ENCODE data around the gene DOCK2. TPM values are rescaled to one million over a fixed set of nuclear protein-coding genes. Genes with fewer than 3 reads are reported as not detected.

DOCK2 gene
- total RNA-seq, 1 experiment from 2014 or later: 0.26 TPM

DNA sequence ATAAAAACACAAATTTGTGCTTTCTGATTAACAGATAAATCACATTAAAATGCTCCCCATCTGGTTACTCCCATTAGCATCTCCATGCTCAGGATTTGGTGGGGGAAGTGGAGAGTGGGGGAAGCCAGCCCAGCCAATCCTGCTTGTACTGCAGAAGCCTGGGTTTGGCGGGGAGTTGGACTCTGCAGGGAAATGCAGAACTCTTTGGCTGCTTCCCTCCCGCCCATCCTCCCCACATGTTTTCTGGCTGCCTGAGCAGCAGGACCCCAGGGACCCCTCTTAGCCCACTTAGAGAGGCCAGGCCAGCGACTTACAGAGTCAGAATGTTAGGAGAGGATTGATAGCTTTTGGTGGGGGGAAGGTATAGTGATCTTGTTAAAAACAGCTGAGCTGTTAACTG, 409.2 kb downstream of the DOCK2 start:
- intact Hi-C loops (cut with micrococcal nuclease): no loop called here
- BruUV-seq (replicated peaks): no TSS peak
- no peaks in the 10 kb centered on the region for H3K9me3 ChIP-seq (ENCODE audit: low read length)

DNA sequence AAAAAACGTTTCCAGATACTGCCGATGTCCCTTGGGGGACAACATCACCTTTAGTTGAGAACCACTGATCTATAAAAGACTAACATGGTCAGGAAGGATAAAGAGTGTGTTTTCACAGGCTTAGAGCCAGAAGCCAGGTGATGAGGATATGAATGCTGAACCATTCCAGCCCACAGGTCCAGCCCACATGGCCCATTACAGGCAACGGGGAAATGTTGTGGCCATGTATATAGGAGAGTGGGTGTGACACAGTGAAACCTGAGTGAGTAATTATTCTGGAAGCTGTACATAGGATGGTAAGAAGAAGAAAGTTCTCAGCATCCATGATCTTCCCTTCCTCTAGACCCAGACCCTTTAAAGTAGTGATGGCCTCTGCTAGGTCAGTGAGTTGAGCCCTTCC, 412.6 kb downstream of the DOCK2 start:
- no peak overlapping the region for H2AFZ ChIP-seq (ENCODE audit: low read length)
- ChIA-PET CTCF (no interaction called here), POLR2A (ENCODE audit: unreplicated experiment) (no interaction called here)
- no peaks in the 10 kb centered on the region for H3F3A ChIP-seq (ENCODE audit: low read length, unreplicated experiment)
- no peaks in the 10 kb centered on the region for H3K4me1 ChIP-seq (ENCODE audit: insufficient read depth, low read length)
- no peaks in the 10 kb centered on the region for H3K9me2 ChIP-seq (replicated peaks; ENCODE audit: low read length)
- no peak overlapping the region for H3K9ac ChIP-seq (ENCODE audit: low read length)
- H3K27ac ChIP-seq (ENCODE audit: low read length): no peak overlapping the region
- no peaks in the 10 kb centered on the region for H3K36me3 ChIP-seq (ENCODE audit: low read depth, low read length)
- intact Hi-C loops (cut with micrococcal nuclease): no loop called here
- ATAC-seq (no peak), DNase-seq (no peak)
- no peak overlapping the region for H3K4me2 ChIP-seq (ENCODE audit: low read length)
- H3K79me2 ChIP-seq (ENCODE audit: low read length): no peaks in the 10 kb centered on the region
- H3K9me3 ChIP-seq (ENCODE audit: low read length): no peaks in the 10 kb centered on the region
- H3K27me3 ChIP-seq (ENCODE audit: low read length): no peaks in the 10 kb centered on the region
- no peak overlapping the region for H3K4me3 ChIP-seq (ENCODE audit: low read length)
- TF ChIP-seq EZH2phosphoT487 (IDR thresholded peaks at IDR 0.05; ENCODE audit: borderline replicate concordance, low read length): no peak
- TF ChIP-seq, protein P1, sequence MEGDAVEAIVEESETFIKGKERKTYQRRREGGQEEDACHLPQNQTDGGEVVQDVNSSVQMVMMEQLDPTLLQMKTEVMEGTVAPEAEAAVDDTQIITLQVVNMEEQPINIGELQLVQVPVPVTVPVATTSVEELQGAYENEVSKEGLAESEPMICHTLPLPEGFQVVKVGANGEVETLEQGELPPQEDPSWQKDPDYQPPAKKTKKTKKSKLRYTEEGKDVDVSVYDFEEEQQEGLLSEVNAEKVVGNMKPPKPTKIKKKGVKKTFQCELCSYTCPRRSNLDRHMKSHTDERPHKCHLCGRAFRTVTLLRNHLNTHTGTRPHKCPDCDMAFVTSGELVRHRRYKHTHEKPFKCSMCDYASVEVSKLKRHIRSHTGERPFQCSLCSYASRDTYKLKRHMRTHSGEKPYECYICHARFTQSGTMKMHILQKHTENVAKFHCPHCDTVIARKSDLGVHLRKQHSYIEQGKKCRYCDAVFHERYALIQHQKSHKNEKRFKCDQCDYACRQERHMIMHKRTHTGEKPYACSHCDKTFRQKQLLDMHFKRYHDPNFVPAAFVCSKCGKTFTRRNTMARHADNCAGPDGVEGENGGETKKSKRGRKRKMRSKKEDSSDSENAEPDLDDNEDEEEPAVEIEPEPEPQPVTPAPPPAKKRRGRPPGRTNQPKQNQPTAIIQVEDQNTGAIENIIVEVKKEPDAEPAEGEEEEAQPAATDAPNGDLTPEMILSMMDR (conservative IDR thresholded peaks at IDR 0.05; ENCODE audit: low read depth, low read length): no peak
- TF ChIP-seq EZH2 (IDR thresholded peaks at IDR 0.05; ENCODE audit: low read length, unreplicated experiment): no peak
- no peaks in the 10 kb centered on the region for H4K20me1 ChIP-seq (ENCODE audit: low read length)
- BruUV-seq (replicated peaks): no TSS peak

More for the DNA sequence above, 409.2 kb downstream of the DOCK2 start:
- ATAC-seq (no peak), DNase-seq (no peak)
- no peaks in the 10 kb centered on the region for H3K79me2 ChIP-seq (ENCODE audit: low read length)
- H3K27ac ChIP-seq (ENCODE audit: low read length): no peak overlapping the region
- H3K36me3 ChIP-seq (ENCODE audit: low read depth, low read length): no peaks in the 10 kb centered on the region
- TF ChIP-seq EZH2phosphoT487 (IDR thresholded peaks at IDR 0.05; ENCODE audit: borderline replicate concordance, low read length): no peak
- TF ChIP-seq EZH2 (IDR thresholded peaks at IDR 0.05; ENCODE audit: low read length, unreplicated experiment): no peak
- TF ChIP-seq, protein P1 (conservative IDR thresholded peaks at IDR 0.05; ENCODE audit: low read depth, low read length): no peak
- H2AFZ ChIP-seq (ENCODE audit: low read length): no peak overlapping the region
- H4K20me1 ChIP-seq (ENCODE audit: low read length): no peaks in the 10 kb centered on the region
- ChIA-PET CTCF (interaction anchor here (0.6 kb wide), 1 partner anchor 53 kb away, joined by 4 read pairs; no protein-coding TSS in a partner anchor), POLR2A (ENCODE audit: unreplicated experiment) (no interaction called here)
- H3K4me2 ChIP-seq (ENCODE audit: low read length): no peak overlapping the region
- H3K4me3 ChIP-seq (ENCODE audit: low read length): no peak overlapping the region
- H3K9ac ChIP-seq (ENCODE audit: low read length): no peak overlapping the region
- H3K9me2 ChIP-seq (replicated peaks; ENCODE audit: low read length): no peaks in the 10 kb centered on the region
- H3K4me1 ChIP-seq (ENCODE audit: insufficient read depth, low read length): no peaks in the 10 kb centered on the region
- no peaks in the 10 kb centered on the region for H3F3A ChIP-seq (ENCODE audit: low read length, unreplicated experiment)
- H3K27me3 ChIP-seq (ENCODE audit: low read length): peaks cover 5% of the 10 kb centered on the region; the same call in 1 of the 2 replicates

GRCh38 chr5:170053896-170054295, 416.8 kb downstream of the DOCK2 start:
- H3K79me2 ChIP-seq (ENCODE audit: low read length): no peaks in the 10 kb centered on the region
- H3K4me1 ChIP-seq (ENCODE audit: insufficient read depth, low read length): no peaks in the 10 kb centered on the region
- no peaks in the 10 kb centered on the region for H4K20me1 ChIP-seq (ENCODE audit: low read length)
- POLR2A ChIA-PET (ENCODE audit: unreplicated experiment): no interaction called here
- ATAC-seq (no peak), DNase-seq (no peak)
- no peaks in the 10 kb centered on the region for H3K36me3 ChIP-seq (ENCODE audit: low read depth, low read length)
- no peak overlapping the region for H3K4me2 ChIP-seq (ENCODE audit: low read length)
- no TSS peak for BruUV-seq (replicated peaks)
- H3K4me3 ChIP-seq (ENCODE audit: low read length): no peak overlapping the region
- H3K9me3 ChIP-seq (ENCODE audit: low read length): no peaks in the 10 kb centered on the region
- H3F3A ChIP-seq (ENCODE audit: low read length, unreplicated experiment): no peaks in the 10 kb centered on the region
- no peak overlapping the region for H2AFZ ChIP-seq (ENCODE audit: low read length)
- no peaks in the 10 kb centered on the region for H3K9me2 ChIP-seq (replicated peaks; ENCODE audit: low read length)
- TF ChIP-seq EZH2phosphoT487 (IDR thresholded peaks at IDR 0.05; ENCODE audit: borderline replicate concordance, low read length) (no peak), EZH2 (IDR thresholded peaks at IDR 0.05; ENCODE audit: low read length, unreplicated experiment) (no peak)
- TF ChIP-seq, protein P1 (conservative IDR thresholded peaks at IDR 0.05; ENCODE audit: low read depth, low read length): no peak
- no peak overlapping the region for H3K9ac ChIP-seq (ENCODE audit: low read length)
- no peaks in the 10 kb centered on the region for H3K27me3 ChIP-seq (ENCODE audit: low read length)
- CTCF ChIA-PET: no interaction called here
- no peak overlapping the region for H3K27ac ChIP-seq (ENCODE audit: low read length)
- intact Hi-C loops (cut with micrococcal nuclease): no loop called here

Measured in PC-3 (cell line).